Small intestine (tissue), 7 donors: ENCODE data around the gene CNBD2. TPM values are rescaled to one million over a fixed set of nuclear protein-coding genes. Genes with fewer than 3 reads are reported as not detected.

Source experiments
- DNase-seq, 2 donors: peaks; one replicate each; pipeline versions ENCODE4 v3.0.0 to v3.0.0-alpha.2; 2013
- FAIRE-seq: peaks from 2 replicates; lab custom pipeline; 2012; peaks lifted over from hg19 to GRCh38; lab: Jason Lieb, UNC
- H3K27ac ChIP-seq, 3 donors: one replicate each; pipeline ENCODE4 v1.5.1; 2013; ENCODE audit warnings: low read length in 2 of 3, mild to moderate bottlenecking in 2 of 3, control low read depth in 1 of 3, inconsistent platforms in 1 of 3, low read depth in 1 of 3, moderate library complexity in 1 of 3
- H3K27me3 ChIP-seq, 3 donors: one replicate each; pipeline ENCODE4 v1.6.1; 2013; ENCODE audit warnings: low read length in 3 of 3, inconsistent platforms in 1 of 3; ENCODE audit not compliant: control insufficient read depth in 3 of 3, insufficient read depth in 3 of 3
- H3K36me3 ChIP-seq, 3 donors: one replicate each; pipeline ENCODE4 v1.6.1; 2013; ENCODE audit warnings: low read length in 3 of 3, inconsistent platforms in 1 of 3, low read depth in 1 of 3, mild to moderate bottlenecking in 1 of 3, moderate library complexity in 1 of 3; ENCODE audit not compliant: control insufficient read depth in 3 of 3, insufficient read depth in 2 of 3
- H3K4me1 ChIP-seq, 3 donors: one replicate each; pipeline ENCODE4 v1.6.1; 2013; ENCODE audit warnings: low read length in 2 of 3, inconsistent platforms in 1 of 3, low read depth in 1 of 3, mild to moderate bottlenecking in 1 of 3, moderate library complexity in 1 of 3; ENCODE audit not compliant: control insufficient read depth in 3 of 3, insufficient read depth in 2 of 3
- H3K4me3 ChIP-seq, 3 donors: one replicate each; pipeline ENCODE4 v1.5.1; 2013; ENCODE audit warnings: low read length in 3 of 3, control low read depth in 1 of 3, inconsistent platforms in 1 of 3, low read depth in 1 of 3, mild to moderate bottlenecking in 1 of 3, moderate library complexity in 1 of 3
- H3K9me3 ChIP-seq, 2 donors: one replicate each; pipeline ENCODE4 v1.6.1; 2013; ENCODE audit warnings: low read depth in 1 of 2, low read length in 1 of 2; ENCODE audit not compliant: control insufficient read depth in 2 of 2, insufficient read depth in 1 of 2
- WGBS, 3 donors: extraction: QIAGEN DNeasy Blood & Tissue Kit; methylation state at CpG; one replicate each; pipeline ENCODE4 v1.1.7; 2013; 5-methylcytosine and 5-hydroxymethylcytosine counted together
- polyA plus RNA-seq, 4 donors: library from polyadenylated mRNA; stranded (reverse) in 3 of 4; unstranded in 1 of 4; fragments of 200-250 nt in 3 of 4; fragments of 120-200 nt in 1 of 4; gene quantifications; one replicate each; pipeline versions ENCODE4 v1.2.1 to v1.2.3, GENCODE V29; 2013
- donor health status: healthy with polysubstance abuse.
- donor health status: control.
- donor health status: control.
- donor health status: Bipolar disorder and iron deficiency.
- donor health status: healthy.

Gene CNBD2
- polyA plus RNA-seq, 4 donors = 4.3 to 17.7 (median 13.5) TPM

DNA sequence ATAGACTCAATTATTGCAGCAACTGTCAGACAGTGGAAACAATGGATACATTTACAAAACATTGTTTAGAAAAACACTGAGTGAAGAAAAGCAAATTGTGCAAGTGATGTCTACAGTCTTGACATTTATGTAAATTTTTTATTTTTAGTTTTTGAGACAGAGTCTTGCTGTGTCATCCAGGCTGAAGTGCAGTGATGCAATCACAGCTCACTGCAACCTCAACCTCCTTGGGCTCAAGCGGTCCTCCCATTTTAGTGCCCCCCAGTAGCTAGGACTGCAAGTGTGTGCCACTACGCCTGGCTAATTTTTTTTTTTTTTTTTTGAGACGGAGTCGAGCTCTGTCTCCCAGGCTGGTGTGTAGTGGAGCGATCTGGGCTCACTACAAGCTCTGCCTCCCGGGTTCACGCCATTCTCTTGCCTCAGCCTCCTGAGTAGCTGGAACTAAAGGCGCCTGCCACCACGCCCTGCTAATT, 9.7 kb downstream of the CNBD2 start:
- H3K4me3 ChIP-seq = no peak overlapping the region
- H3K27me3 ChIP-seq = no peaks in the 10 kb centered on the region
- no peak overlapping the region for H3K27ac ChIP-seq
- FAIRE-seq (no peak), DNase-seq (no peak)
- WGBS, 3 donors = 86 to 95% (median 93%) methylated on average over 7 to 9 of the region's 9 CpGs
- no peaks in the 10 kb centered on the region for H3K4me1 ChIP-seq
- H3K9me3 ChIP-seq = no peaks in the 10 kb centered on the region
- no peaks in the 10 kb centered on the region for H3K36me3 ChIP-seq

DNA sequence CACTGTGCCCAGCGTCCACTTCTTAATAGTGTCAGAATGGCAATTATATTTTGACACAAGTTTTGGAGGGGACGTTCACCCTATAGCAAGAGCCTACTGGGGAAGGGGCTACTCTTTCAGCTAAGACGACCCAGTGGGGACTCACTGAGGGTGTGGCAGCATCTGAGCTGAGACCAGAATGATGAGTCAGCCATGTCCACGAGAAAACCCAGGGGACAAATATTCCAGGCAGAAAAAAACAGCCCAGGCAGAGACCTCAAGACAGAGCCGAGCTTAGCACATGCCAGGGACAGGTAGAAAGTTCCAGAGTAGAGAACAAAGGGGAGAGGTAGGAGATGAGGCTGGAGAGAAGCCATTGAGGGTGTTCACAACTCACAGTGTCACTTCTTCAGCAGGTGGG, 11.2 kb downstream of the CNBD2 start:
- Histone ChIP-seq H3K9me3 (no peaks in the 10 kb centered on the region), H3K4me3 (no peak overlapping the region), H3K36me3 (no peaks in the 10 kb centered on the region), H3K27me3 (no peaks in the 10 kb centered on the region), H3K4me1 (no peaks in the 10 kb centered on the region), H3K27ac (no peak overlapping the region)
- DNase-seq (no peak), FAIRE-seq (no peak)
- WGBS, 3 donors = 56 to 69% (median 66%) methylated on average over 5 of the region's 5 CpGs

DNA sequence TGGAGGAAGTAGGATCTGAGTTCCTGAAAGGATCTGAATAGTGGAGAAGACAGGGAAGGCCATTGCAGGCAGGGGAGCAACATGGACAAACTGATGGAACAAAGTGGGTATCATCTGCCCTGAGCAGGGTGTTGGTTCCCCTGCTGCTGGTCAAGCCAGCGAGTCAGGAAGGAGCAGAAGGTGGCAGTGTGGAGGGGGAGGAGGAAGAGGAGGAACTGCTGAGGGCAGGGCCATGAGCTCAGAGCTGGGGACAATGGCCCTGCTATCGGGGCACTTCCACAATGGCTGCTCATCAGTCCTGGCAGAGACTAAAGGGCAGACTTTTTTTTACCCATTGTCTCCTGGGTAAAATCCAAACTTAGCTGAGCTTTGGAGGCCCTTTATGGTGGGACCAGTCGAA, 13.6 kb downstream of the CNBD2 start:
- Histone ChIP-seq H3K9me3 (no peaks in the 10 kb centered on the region), H3K36me3 (no peaks in the 10 kb centered on the region), H3K4me3 (no peak overlapping the region), H3K27ac (no peak overlapping the region), H3K27me3 (no peaks in the 10 kb centered on the region), H3K4me1 (no peaks in the 10 kb centered on the region)
- 46 to 62% (median 59%) methylated on average over 3 of the region's 3 CpGs for WGBS, 3 donors
- FAIRE-seq (no peak), DNase-seq (no peak)

DNA sequence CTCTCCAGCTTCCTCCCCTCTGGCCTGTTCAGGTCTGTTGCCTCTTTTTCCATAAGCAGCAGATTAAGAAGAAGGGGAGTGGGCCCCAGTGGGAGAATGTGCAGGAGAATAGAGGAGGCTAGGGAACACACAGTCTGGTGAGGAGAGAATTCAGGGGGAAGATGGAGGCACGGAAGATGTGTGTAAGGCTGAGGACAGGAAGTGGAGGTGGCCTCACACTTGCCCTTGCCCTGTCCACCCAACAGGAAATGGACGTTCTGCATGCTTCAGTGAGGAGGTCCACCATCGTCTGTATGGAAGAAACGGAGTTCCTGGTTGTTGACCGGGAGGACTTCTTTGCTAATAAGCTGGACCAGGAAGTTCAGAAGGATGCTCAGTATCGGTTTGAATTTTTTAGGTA, 16.0 kb downstream of the CNBD2 start:
- DNase-seq = no peak
- H3K9me3 ChIP-seq = no peaks in the 10 kb centered on the region
- H3K27ac ChIP-seq = no peak overlapping the region
- no peaks in the 10 kb centered on the region for H3K27me3 ChIP-seq
- no peak for FAIRE-seq
- no peaks in the 10 kb centered on the region for H3K36me3 ChIP-seq
- H3K4me1 ChIP-seq = no peaks in the 10 kb centered on the region
- no peak overlapping the region for H3K4me3 ChIP-seq
- WGBS, 3 donors = 70 to 84% (median 83%) methylated on average over 6 of the region's 6 CpGs

DNA sequence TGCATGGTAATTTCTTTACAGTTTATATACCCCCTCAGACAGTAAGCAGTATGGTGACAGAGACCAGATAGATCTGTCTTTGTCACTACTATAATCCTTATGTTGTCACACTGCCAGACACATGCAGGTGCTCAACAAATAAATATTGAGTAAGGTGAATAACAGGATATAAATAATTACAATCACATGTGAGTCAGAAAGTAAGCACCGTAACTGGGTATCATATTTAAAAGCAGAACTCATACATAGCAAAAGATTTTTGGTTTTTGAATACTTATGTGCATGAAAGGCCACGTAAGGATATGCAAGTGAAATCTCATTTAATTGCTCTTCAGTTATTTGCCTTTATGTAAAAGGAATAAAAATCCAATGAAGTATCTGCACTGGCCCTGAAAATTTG, 17.4 kb downstream of the CNBD2 start:
- no peaks in the 10 kb centered on the region for H3K4me1 ChIP-seq
- 52 to 79% (median 61%) methylated on average over 2 of the region's 2 CpGs for WGBS, 3 donors
- FAIRE-seq (no peak), DNase-seq (no peak)
- H3K9me3 ChIP-seq = no peaks in the 10 kb centered on the region
- H3K36me3 ChIP-seq = no peaks in the 10 kb centered on the region
- no peak overlapping the region for H3K27ac ChIP-seq
- no peaks in the 10 kb centered on the region for H3K27me3 ChIP-seq
- H3K4me3 ChIP-seq = no peak overlapping the region

DNA sequence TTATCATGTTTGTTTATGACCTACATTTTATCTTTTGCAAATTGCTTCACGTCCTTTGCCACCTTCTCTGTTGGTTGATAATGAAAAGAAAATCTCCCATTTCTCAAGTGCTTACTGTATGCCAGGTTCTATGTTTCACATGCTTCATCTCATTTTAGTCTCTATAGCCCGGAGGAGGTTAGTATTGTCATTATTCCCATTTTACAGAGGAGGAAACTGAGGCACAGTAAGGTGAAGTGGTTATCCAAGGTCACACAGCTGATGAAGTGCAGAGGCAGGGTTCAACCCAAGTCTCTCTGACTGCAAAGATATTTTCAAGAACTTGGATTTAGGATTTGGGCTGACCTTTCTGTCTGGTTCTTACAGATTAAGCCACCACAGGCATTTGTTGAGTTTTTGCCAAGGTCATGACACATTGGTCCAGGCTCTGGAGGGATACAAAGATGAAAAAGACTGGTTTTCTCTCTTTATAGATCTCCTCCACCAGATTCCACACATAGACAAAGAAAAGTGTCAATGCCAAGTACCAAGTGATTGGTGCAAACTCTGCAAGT, 20.6 kb downstream of the CNBD2 start:
- WGBS, 3 donors = 59 to 76% (median 68%) methylated on average over 2 of the region's 2 CpGs
- no peaks in the 10 kb centered on the region for H3K9me3 ChIP-seq
- DNase-seq (no peak), FAIRE-seq (no peak)
- no peaks in the 10 kb centered on the region for H3K36me3 ChIP-seq
- no peaks in the 10 kb centered on the region for H3K4me1 ChIP-seq
- no peak overlapping the region for H3K4me3 ChIP-seq
- H3K27ac ChIP-seq = no peak overlapping the region
- no peaks in the 10 kb centered on the region for H3K27me3 ChIP-seq

DNA sequence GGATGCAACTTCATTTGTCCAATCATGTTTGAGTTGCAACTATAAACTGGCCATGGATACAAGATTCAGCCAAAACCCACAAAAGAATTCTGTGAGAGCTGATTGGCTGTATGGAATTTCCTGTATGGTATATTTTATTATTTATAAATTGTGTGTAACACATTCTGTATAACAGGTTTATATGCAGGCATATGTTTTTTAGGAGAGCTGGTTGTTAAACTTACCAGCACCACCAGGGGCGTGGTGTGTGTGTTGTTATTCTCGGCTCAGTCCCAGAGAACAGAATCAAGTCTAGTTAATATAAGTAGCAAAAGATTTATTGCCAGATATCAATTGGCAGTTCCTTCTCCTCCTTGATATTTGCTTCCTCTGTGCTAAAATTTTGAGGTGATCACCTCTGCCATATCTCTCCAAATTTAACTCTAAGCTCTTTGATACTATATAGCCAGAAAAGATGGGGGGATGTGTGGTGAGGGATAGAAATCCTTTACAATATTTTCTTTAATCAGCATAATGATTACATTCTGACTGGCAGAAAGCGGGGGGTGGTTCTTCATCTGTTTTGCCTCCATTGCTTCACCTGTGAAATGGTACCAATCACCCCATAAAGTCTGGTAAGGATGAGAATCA, 22.9 kb downstream of the CNBD2 start:
- H3K4me1 ChIP-seq = no peaks in the 10 kb centered on the region
- H3K27ac ChIP-seq = no peak overlapping the region
- no peaks in the 10 kb centered on the region for H3K9me3 ChIP-seq
- H3K4me3 ChIP-seq = no peak overlapping the region
- DNase-seq (peak; percentile 31 to 48), FAIRE-seq (no peak)
- WGBS, 3 donors = 20 to 37% (median 22%) methylated on average over 3 of the region's 3 CpGs
- H3K27me3 ChIP-seq = no peaks in the 10 kb centered on the region
- H3K36me3 ChIP-seq = no peaks in the 10 kb centered on the region

DNA sequence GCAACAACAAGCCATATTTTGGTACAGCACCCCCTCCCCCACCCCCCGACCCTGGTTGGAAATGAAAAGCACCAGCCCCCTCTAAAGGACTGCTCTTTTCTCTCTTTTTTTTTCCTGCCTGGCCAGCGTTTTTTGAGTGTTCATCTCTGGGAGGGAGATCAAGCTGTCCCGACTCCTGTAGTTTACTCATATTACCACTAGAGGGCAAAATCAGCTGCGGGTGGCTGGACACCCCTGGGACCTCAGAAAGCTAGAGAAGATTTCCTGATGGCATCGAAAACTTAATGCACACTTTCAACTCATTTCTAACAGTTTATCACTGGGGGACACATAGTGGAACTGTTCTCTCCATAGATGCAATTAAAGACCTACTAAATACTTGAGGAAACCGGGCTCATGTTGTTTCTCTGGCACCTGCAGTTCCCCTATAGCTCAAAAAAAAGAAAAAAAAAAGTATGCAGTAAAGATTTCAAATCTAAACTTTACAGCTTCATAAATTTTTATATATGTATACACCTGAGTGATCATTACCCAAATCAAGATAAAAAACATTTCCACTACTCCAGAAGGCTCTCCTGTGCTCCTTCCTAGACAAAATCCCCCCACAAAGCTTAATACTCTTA, 24.4 kb downstream of the CNBD2 start:
- no peak overlapping the region for H3K27ac ChIP-seq
- DNase-seq (peak; percentile 73 to 77), FAIRE-seq (no peak)
- H3K9me3 ChIP-seq = no peaks in the 10 kb centered on the region
- no peaks in the 10 kb centered on the region for H3K4me1 ChIP-seq
- no peaks in the 10 kb centered on the region for H3K36me3 ChIP-seq
- 0 to 1% (median 0%) methylated on average over 6 of the region's 6 CpGs for WGBS, 3 donors
- H3K27me3 ChIP-seq = no peaks in the 10 kb centered on the region
- H3K4me3 ChIP-seq = no peak overlapping the region
